ENCODE data around the gene CYP27C1. TPM values are rescaled to one million over a fixed set of nuclear protein-coding genes. Genes with fewer than 3 reads are reported as not detected.
"Not testable (repeated sequence)": the region's sequence is repeated elsewhere in the genome, so short reads cannot be mapped to it uniquely, and the experiment has no call there.

CYP27C1 gene
- total RNA-seq, 1 experiment from 2014 or later = 0.11 TPM

GRCh38 chr2:127229555-127229954 is 9.5 kb upstream of the CYP27C1 start:
- H3K36me3 ChIP-seq (ENCODE audit: control insufficient read depth, insufficient read depth, low read length) = no peaks in the 10 kb centered on the region
- H3K4me1 Mint-ChIP-seq (ENCODE audit: low read depth, unreplicated experiment) = peaks cover 19% of the 10 kb centered on the region
- H3K4me1 ChIP-seq = no peaks in the 10 kb centered on the region; the same call in 1 of the 2 replicates
- no peak for TF ChIP-seq CTCF (IDR thresholded peaks at IDR 0.05; ENCODE audit: insufficient read depth in 1 of 2, low read depth in 1 of 2, low read length in 1 of 2, severe bottlenecking in 1 of 2, unreplicated experiment in 1 of 2)
- H3K9me3 ChIP-seq = no peaks in the 10 kb centered on the region
- H3K27ac Mint-ChIP-seq (ENCODE audit: unreplicated experiment) = no peak overlapping the region
- no peak overlapping the region for H3K4me3 Mint-ChIP-seq (ENCODE audit: unreplicated experiment)
- H3K9me3 Mint-ChIP-seq (ENCODE audit: unreplicated experiment) = no peaks in the 10 kb centered on the region
- ChIA-PET CTCF (no interaction called here), POLR2A (no interaction called here)
- intact Hi-C loops (cut with micrococcal nuclease; ENCODE audit: unreplicated experiment) = no loop called here
- no peaks in the 10 kb centered on the region for H3K36me3 Mint-ChIP-seq (ENCODE audit: insufficient read depth, unreplicated experiment)
- no peak overlapping the region for H3K4me3 ChIP-seq (ENCODE audit: low read depth, low read length)
- no TSS peak for BruUV-seq (replicated peaks)
- DNase-seq = no peak
- no peaks in the 10 kb centered on the region for H3K27me3 Mint-ChIP-seq (ENCODE audit: insufficient read depth, unreplicated experiment)
- H3K27me3 ChIP-seq (replicated peaks; ENCODE audit: control insufficient read depth, insufficient read depth, low read length) = no peaks in the 10 kb centered on the region

- Histone ChIP-seq H3K27me3 (replicated peaks; ENCODE audit: control insufficient read depth, insufficient read depth, low read length) (no peaks in the 10 kb centered on the region), H3K9me3 (no peaks in the 10 kb centered on the region), H3K4me3 (ENCODE audit: low read depth, low read length) (no peak overlapping the region), H3K4me1 (no peaks in the 10 kb centered on the region; the same call in 1 of the 2 replicates), H3K36me3 (ENCODE audit: control insufficient read depth, insufficient read depth, low read length) (no peaks in the 10 kb centered on the region)
- Mint-ChIP-seq H3K9me3 (ENCODE audit: unreplicated experiment) (no peaks in the 10 kb centered on the region), H3K4me3 (ENCODE audit: unreplicated experiment) (no peak overlapping the region), H3K4me1 (ENCODE audit: low read depth, unreplicated experiment) (peaks cover 19% of the 10 kb centered on the region), H3K36me3 (ENCODE audit: insufficient read depth, unreplicated experiment) (no peaks in the 10 kb centered on the region), H3K27ac (ENCODE audit: unreplicated experiment) (no peak overlapping the region), H3K27me3 (ENCODE audit: insufficient read depth, unreplicated experiment) (no peaks in the 10 kb centered on the region)
- DNase-seq = no peak
- intact Hi-C loops (cut with micrococcal nuclease; ENCODE audit: unreplicated experiment) = no loop called here
- BruUV-seq (replicated peaks) = no TSS peak
- ChIA-PET POLR2A (no interaction called here), CTCF (no interaction called here)
- TF ChIP-seq CTCF (IDR thresholded peaks at IDR 0.05; ENCODE audit: insufficient read depth in 1 of 2, low read depth in 1 of 2, low read length in 1 of 2, severe bottlenecking in 1 of 2, unreplicated experiment in 1 of 2) = no peak
These were observed 8.0 kb upstream of the CYP27C1 start for GRCh38 chr2:127228102-127228501.

GRCh38 chr2:127227264-127227660 is 7.2 kb upstream of the CYP27C1 start:
- H3K4me3 ChIP-seq (ENCODE audit: low read depth, low read length); H3K36me3 ChIP-seq (ENCODE audit: control insufficient read depth, insufficient read depth, low read length); H3K27me3 ChIP-seq (replicated peaks; ENCODE audit: control insufficient read depth, insufficient read depth, low read length); H3K36me3 Mint-ChIP-seq (ENCODE audit: insufficient read depth, unreplicated experiment); H3K9me3 ChIP-seq; H3K4me1 ChIP-seq; H3K27ac Mint-ChIP-seq (ENCODE audit: unreplicated experiment); BruUV-seq (replicated peaks); H3K27me3 Mint-ChIP-seq (ENCODE audit: insufficient read depth, unreplicated experiment); intact Hi-C loops (cut with micrococcal nuclease; ENCODE audit: unreplicated experiment); CTCF ChIA-PET; POLR2A ChIA-PET; H3K9me3 Mint-ChIP-seq (ENCODE audit: unreplicated experiment); H3K4me3 Mint-ChIP-seq (ENCODE audit: unreplicated experiment); DNase-seq: not testable (repeated sequence)
- peaks cover 19% of the 10 kb centered on the region for H3K4me1 Mint-ChIP-seq (ENCODE audit: low read depth, unreplicated experiment)

Data from Caco-2 (cell line).